ENCODE measurements around the gene ATG2B. TPM values are rescaled to one million over a fixed set of nuclear protein-coding genes. Genes with fewer than 3 reads are reported as not detected.

Gene ATG2B, protein sequence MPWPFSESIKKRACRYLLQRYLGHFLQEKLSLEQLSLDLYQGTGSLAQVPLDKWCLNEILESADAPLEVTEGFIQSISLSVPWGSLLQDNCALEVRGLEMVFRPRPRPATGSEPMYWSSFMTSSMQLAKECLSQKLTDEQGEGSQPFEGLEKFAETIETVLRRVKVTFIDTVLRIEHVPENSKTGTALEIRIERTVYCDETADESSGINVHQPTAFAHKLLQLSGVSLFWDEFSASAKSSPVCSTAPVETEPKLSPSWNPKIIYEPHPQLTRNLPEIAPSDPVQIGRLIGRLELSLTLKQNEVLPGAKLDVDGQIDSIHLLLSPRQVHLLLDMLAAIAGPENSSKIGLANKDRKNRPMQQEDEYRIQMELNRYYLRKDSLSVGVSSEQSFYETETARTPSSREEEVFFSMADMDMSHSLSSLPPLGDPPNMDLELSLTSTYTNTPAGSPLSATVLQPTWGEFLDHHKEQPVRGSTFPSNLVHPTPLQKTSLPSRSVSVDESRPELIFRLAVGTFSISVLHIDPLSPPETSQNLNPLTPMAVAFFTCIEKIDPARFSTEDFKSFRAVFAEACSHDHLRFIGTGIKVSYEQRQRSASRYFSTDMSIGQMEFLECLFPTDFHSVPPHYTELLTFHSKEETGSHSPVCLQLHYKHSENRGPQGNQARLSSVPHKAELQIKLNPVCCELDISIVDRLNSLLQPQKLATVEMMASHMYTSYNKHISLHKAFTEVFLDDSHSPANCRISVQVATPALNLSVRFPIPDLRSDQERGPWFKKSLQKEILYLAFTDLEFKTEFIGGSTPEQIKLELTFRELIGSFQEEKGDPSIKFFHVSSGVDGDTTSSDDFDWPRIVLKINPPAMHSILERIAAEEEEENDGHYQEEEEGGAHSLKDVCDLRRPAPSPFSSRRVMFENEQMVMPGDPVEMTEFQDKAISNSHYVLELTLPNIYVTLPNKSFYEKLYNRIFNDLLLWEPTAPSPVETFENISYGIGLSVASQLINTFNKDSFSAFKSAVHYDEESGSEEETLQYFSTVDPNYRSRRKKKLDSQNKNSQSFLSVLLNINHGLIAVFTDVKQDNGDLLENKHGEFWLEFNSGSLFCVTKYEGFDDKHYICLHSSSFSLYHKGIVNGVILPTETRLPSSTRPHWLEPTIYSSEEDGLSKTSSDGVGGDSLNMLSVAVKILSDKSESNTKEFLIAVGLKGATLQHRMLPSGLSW (N-terminal part only)
- 7.6 and 8.2 TPM in 2 replicates for total RNA-seq

GRCh38 chr14:96362965-96363750 is at the start of gene ATG2B, which contains the start of gene GSKIP:
Gene ATG2B (minus strand): TSS chr14:96363341. CDS start chr14:96362976, 365 bp downstream.
Gene GSKIP (plus strand): TSS chr14:96363526. CDS start chr14:96382248, 18,722 bp downstream.

DNA sequence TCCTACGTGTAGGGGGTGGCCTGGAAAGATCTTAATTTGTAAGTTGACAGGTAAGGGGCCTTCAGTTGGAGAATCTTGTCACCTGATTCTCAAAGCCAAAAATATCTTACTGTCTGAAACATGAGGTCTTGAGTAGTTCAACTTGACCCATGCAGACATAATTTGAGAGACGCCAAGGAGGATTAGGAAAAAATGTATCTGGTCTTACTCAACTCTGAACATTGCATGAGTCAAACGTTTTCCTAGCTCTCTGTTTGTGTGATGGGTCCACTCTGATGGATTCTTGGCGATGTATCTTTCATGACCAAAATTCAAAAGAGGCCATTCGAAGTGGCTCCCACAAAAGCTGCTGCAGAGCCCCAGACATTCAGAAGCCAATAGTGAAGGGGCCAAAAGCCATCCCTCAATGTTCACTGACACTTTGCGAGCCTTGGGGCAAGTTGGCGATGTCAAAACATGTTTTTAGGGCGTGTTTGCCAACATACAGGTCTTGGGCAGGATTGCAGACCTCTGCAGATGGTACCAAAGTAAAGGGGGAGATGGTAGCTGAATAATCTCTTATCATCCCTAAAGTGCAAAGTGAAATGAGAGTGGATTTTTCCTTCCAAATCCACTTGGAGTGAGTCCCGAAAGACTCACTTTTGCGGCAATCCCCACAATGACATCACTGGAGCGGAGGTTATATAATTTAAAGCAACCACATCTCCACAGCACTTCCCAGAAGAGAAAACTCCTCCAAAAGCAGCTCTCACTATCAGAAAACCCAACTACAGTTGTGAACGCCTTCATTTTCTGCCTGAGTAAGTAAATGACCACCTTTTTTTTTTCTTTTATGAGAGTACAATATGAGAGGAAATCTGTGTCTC is 107.4 kb downstream of the ATG2B start, which contains the start of gene BDKRB1:
Gene BDKRB1, plus strand, starts transcription at position 710 of the 866 bp plus-strand sequence. CDS start 7,473 bp downstream, outside the sequence.

Other genes starting within 250 kb of the ATG2B start
- 9.2 and 9.5 TPM in 2 replicates for gene BDKRB2, start 158.5 kb downstream of the ATG2B start, total RNA-seq
- gene BDKRB1, start 107.1 kb downstream of the ATG2B start, total RNA-seq: 3.1 and 3.5 TPM in 2 replicates
- 15.2 and 15.6 TPM in 2 replicates for gene GSKIP, start 185 bp upstream of the ATG2B start, total RNA-seq
- gene AK7, start 28.8 kb upstream of the ATG2B start, total RNA-seq: 2.0 and 2.1 TPM in 2 replicates
- gene PAPOLA, start 139.0 kb upstream of the ATG2B start, total RNA-seq: 38.4 and 46.1 TPM in 2 replicates